GM19240 (cell line): ENCODE measurements around the gene RAX.
"Not testable (repeated sequence)": the region's sequence is repeated elsewhere in the genome, so short reads cannot be mapped to it uniquely, and the experiment has no call there.

Source experiments
- DNase-seq: peaks from one replicate; pipeline ENCODE4 v3.0.0; 2011; ENCODE audit warnings: low spot score; ENCODE audit not compliant: insufficient read length

RAX gene

DNA sequence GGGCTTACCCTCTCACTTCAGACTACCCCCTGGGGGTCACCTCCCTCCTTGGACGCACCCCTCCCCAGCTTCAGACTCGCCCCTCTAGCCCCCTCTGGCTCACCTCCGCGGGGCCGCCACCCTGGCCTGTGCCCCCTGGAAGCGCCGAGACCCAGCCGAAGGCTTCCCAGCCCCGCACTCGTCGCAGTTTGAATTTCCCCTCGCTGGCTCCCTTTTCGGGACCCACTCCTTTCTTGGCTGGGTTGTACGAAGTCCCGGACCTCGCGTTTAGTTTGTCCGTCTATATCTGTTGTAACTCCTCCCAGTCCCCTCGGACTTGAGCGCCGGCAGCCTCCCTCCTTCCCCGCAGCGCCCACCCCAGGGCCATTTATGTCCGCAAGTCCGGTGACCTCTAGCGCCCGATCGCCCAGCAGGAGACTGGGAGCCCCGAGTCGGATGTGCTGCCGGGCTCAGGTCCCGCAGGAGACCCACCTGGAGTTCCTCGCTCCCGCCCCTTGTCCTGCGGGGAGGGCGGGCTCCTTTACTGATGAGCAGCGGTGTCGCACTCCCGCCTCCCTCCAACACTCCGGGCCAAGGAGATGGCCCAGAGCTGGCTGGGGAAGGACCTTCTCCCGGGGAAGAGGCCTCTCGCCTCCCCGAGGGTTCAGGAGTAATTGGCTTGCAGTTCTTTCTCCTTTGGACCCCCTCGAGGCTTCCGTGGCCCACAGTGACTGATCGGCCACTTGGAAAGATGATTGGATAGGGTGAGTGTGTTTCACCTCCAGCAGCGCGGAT, 692 bp upstream of the RAX start:
- DNase-seq: no peak

DNA sequence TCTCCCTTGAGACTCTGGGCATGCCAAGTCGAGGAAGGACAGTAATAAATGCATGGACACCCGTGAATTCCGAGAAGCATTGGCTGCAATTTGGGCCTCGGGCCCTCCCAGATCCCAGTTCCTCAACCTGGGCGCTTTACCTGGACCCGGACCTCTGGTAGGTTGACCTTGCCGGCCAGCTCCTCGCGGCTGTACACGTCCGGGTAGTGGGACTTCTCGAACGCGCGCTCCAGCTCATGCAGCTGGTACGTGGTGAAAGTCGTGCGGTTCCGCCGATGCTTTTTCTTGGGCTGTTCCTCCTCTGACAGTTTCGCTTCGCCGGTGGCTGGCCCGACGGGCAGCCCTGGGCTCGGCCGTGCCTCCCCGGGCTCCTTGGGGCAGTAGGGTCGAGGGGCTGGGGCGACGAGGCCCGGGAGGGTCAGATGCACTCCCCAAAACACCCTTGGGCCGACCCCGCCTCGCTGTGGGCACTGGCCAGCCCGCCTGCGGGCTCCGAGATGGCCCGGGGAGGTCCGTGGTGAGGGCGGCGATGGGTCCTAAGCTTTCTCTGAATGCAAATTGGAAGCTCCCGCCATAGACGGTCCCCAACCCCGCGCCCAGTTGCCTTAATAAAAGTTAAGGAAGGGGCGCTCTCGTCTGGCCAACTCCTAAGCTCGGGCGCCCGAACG, 899 bp downstream of the RAX start:
- no peak for DNase-seq

DNA sequence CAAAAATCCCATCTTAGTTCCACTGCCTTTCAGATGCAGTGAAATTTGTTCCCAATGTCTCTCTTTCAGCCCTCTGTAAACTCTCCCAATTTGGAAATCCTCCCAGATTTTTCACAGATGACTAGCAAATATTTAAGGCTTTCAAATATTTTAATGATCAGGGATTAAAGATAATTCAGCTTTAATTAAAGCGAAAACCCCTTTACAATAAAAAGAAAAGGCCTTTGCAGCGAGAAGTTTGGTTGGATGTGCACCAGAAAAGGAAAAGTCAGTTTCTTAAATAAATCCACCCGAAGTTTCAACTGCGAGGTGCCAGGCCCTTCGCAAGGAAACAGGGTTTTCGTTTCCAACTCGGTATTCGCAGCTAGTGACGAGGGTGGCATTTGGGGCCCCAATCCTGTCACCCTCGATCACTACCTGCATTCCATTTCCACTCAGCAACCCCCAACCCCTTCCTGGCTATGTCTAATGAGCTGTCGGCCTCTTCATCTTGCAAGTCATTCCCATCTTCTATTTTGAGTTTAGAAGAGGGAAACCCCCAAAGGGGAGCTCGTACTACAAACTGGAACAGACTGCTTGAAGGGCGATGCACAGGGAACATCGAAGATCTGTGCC, 1.5 kb downstream of the RAX start:
- DNase-seq: no peak

DNA sequence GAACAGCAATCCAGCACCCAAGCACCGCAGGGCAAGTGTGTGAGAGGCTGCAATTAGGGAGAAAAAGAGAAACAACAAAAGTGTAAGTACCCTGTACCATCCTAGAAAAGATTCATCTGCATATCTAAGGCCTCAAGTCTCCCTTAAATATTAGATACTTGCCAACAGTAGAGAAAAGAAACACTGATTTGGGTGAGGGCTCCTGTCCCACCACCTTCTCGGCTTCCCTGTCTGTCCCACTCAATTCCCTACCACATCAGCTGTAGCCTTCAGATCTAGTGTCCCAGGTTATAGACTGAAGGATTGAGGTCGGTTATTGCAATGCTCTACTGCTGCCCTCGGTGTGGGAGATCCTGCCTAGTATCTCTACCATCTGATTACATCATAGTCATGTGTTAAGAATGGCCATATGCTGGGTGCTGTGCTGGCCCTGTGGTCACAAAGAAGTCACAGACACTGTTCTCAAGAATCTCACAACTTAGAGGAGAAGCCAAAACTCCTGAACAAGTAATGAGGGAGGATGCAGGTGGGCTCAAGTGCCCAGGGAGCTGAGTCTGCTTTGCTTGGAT, 2.5 kb downstream of the RAX start:
- no peak for DNase-seq

DNA sequence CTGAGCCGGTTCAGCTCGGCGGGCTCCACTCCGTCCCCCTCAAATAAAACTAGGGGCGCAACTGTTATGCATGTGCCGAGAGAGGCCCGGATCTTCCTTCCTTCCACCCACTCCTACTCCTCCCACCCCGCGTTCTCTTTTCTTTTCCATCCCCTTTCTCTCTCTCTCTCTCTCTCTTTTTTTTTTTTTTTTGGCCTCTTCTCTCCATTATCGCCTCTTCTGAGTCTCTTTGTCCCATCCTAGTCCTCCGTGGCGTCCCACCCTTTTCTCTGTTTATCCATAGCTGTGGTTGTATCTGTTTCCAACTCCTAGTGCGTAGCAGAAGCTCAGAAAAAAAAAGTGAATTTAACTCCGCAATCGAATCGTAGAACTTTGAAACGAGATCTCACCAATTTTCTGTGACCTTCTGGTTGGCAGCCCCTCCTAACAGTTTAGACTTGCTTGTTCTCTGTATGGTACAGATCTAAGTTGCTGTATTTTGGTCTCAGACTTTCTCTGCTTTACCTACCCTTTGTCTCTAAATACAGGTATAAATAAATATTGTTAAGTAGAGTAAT, 3.6 kb downstream of the RAX start:
- no peak for DNase-seq

DNA sequence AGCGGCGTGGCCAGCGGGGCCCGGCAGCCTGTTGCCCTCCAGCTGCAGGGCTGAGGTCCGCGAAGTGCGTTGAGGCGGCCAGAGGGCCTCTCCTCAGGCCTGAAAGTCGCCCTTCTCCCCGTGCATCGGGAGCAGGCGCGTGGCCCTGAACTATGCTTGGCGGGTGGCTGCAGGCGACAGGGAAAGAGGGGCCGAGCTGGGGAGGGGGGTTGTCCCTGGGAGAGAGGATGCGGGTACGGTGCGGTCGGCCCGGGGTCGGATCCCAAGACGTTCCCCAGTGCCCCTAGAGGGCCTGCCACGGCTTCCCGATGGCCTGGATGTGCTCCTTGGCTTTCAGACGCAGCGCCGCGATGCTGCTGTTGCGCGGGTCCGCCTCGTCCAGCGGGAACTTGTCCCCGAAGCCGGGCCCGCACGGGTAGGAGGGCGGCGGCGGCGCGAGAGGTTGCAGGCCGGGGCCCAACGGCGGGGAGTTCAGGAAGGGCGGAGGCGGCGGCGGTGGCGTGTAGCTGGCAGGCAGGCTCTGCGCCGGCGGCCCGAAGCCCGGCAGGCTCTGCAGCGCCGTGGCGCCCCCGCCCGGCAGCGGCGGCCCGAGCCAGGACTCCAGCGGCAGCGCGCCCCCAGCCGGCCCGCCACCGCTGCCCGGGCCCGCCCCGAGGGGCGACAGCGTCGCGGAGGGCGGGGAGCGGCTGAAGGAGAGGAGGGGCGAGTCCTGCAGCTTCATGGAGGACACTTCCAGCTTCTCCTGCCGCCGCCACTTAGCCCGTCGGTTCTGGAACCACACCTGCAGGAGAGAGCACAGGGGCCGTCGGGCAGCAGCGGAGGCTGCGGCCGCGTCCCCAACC, 4.3 kb downstream of the RAX start:
- DNase-seq: no peak

DNA sequence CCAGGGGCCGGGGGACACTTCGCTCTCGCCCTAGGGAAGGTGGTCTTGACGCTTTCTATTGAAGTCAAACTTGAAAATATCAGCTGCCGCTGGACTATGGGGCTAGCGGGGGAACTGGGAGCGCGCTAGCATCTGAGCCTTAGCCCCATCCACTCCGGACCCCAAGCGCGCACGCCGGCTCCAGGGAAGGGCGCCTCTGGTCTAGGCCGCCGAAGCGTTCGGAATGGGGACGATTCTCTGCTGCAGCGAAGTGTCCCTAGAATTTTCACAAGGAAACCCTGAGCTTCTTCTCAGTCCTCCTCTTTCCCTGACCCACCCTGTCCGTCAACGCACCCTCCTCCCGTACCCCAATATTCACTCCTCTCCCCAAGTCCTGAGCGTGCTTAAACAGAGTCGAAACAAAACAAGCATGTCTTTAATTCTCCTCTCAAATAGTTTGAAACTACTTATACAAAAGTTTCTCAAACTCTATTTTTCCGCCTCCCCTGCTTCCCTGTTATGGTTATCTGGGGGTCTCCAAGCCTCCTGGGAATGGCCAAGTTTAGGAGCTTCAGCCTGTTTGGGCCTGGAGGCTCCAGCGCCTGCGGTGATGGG, 5.0 kb downstream of the RAX start:
- DNase-seq: no peak

DNA sequence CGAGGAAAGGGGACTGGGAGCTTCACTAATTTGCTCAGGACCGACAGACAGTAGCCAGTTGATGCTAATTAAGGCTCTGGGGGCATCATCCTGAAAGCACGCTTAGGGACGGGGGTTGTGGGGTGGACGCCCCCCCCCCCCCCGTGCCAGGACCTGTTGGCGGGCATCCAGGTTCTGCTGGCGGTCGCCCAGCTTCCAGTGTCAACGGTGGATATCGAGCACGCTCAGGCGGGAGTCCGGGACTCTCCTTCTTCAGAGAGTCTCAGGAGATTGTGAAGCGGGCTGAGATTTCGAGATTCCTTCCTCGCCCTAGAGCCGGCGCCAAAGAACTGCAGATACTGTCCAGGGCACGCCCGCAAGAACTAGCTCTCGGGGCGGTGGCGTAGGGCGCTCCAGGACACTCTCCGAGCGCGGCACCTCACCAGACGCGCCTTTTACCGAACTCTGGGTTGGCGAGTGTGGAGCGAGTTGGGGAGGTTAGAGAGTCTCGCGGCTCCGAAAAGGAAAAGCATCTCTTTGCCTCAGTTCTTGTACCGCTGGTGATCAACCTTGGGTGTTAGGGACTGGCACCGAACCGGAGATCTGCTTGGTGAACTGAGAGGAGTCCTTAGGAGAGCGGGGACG, 5.6 kb downstream of the RAX start:
- DNase-seq: no peak

DNA sequence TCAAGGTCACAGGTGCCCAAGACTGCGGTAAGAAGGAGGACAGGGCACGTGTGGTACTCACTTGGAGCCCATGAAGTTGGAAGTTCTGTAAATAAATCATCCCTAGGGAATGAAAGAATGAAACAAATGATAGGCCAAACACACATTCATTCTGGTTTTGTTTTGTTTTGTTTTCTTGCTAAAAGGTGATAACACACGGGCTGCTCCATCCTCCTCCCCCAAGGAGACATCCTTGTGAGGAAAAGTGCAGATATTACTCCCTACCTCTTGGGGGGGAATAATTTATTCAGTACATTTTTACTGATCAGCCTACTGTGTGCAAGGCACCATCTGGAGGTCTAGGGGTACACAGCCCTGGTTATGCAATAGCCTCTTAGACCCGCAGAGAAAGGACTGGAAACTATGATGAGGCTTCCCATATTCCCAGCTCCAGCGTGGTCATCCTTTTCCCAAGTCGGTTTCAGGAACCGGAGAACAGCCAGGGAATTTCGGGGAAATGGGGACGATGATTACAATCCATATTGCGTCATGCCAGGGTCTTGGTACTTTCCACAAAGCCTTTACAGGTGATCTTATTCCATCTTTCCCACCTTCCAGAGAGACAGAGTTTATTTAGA, 6.3 kb downstream of the RAX start:
- no peak for DNase-seq

DNA sequence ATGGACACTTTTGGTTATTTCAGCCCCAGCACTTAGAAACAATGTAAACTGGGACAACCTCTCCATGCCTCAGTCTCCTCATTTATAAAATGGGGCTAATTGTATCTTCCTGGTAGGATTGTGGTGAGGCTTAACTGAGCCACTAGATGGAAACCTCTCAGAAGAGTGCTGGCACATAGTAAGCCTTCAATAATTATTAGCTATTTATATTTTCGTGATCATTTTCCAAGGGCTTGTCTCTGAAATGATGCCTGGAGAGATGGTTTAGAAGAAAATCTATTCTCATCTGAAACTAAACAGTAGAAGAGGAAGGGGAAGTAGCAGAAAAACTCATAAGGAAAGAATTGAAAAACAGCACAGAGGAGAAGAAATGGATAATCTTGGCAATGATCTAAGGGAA, 6.8 kb downstream of the RAX start:
- DNase-seq: no peak

DNA sequence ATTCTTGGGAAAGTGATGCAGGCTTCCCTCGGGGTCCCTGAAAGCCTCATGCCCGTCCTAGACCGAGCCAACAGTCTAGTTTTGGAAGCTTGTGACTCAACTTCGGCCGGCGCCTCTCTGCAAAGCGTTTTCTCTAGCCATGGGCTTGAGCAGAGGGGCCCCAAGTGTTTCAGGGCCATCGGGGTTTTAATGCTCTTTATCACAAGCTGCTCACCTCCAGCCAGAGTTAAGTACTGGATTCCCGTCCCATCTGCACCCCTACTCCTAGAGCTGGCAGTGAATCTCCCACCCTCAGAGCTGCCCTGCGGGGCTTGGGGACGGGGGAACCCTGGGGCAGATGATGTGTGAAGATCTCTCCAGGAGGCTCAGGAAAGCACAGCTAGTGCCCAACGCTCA, 7.3 kb downstream of the RAX start:
- DNase-seq: no peak

DNA sequence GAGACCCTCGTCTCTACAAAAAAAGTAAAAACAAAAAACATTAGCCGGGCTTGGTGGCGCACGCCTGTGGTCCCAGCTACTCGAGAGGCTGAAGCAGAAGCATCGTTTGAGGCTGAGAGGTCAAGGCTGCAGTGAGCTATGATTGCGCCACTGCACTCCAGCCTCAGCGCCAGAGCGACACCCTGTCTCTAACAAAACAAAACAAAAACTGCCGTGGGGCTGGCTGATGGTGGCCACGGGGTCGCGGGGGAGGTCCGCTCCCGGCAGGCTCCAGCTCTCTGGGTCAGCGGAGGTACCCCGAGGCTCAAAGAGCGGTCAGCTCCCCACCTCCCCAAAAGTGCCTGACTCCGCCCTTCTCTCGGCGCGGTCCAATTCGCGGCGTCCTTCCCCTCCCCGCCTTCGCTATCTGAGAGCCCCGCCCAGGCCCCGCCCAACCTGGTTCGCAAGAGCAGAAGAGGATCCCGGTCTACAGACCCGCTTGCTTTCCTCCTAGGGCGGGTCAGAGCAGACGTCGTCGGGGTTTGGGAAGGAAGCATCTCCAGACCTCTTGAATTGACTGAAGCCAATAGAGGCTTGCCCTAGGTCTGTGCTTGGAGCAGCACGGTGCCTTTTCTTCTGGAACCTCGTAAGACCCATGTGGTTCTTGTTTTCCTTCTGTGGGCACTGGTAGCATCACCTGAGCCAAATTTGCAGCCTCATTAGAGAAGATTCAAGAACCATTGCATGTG, 7.8 kb downstream of the RAX start:
- DNase-seq: no peak

DNA sequence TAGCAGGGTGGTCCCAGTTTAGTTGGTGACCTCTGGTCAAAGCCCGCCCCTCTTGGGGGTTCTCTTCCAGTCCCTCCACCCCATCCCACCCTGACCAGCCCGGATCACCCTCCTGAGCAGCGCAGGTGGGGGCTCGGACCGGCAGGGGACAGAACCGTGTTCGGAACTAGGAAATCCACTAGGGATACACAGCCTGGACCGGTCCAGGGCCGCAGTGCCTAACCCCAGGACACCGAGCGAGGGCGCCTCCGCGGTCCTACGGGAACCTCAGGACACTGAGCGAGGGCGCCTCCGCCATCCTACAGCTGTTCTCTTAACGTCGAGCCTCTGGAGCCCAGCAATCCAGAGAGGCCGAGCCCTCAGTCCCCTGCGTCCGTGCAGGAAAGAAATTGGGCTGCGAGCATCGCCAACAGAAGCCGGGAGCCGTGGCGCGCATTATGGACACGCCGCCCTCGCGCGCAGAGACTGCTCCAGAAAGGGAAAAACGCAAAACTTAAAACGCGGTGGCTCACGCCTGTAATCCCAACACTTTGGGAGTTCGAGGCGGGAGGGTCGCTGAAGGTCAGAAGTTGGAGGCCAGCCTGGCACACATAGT, 8.5 kb downstream of the RAX start:
- no peak for DNase-seq

DNA sequence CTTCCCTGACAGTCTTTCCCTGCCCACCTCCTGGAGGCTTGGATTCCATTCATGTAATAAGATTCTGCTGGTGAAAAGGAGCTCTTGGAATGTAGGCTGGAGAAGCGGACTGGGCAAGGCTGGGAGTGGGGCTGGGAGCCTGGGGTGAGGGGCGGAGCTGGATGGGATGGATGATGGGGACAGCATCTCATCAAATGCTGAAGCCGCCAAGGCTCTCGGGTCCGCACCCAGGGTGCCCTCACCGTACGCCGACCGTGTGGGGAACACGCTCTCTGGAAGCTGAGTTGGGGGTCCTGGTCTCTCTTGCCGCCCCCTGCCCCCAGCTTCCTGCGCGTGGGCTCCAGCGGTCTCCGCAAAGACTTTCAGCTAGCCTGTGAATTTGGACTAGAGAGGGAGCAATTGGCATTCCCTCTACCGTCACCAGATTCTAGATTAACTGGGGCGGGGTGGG, 9.1 kb downstream of the RAX start:
- DNase-seq: no peak

DNA sequence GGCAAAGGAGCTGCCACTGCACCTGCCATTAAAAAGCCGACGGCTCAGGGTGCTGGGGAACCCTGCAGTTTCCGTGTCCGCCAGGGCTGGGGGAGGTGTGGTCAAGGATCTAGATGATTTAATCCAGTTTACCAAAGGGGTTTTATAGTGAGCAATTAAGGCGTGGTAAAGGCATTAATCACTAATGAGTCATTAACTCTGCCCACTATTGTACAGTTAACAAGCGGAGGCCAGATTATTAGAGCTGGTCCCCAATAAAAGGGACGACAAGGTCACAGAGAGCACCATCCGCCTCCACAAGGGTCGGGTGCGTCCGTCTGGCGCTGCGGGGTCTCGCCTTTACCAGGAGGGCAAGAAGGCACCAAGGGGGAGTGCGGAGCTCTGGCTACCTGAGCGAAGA, 9.6 kb downstream of the RAX start:
- no peak for DNase-seq

DNA sequence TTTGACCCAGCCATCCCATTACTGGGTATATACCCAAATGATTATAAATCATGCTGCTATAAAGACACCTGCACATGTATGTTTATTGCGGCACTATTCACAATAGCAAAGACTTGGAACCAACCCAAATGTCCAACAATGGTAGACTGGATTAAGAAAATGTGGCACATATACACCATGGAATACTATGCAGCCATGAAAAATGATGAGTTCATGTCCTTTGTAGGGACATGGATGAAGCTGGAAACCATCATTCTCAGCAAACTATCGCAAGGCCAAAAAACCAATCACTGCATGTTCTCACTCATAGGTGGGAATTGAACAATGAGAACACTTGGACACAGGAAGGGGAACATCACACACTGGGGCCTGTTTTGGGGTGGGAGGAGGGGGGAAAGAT, 11.0 kb downstream of the RAX start:
- DNase-seq: not testable (repeated sequence)

DNA sequence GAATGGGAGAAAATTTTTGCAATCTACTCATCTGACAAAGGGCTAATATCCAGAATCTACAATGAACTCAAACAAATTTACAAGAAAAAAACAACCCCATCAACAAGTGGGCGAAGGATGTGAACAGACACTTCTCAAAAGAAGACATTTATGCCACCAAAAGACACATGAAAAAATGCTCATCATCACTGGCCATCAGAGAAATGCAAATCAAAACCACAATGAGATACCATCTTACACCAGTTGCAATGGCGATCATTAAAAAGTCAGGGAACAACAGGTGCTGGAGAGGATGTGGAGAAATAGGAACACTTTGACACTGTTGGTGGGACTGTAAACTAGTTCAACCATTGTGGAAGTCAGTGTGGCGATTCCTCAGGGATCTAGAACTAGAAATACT, 11.4 kb downstream of the RAX start:
- DNase-seq: not testable (repeated sequence)

DNA sequence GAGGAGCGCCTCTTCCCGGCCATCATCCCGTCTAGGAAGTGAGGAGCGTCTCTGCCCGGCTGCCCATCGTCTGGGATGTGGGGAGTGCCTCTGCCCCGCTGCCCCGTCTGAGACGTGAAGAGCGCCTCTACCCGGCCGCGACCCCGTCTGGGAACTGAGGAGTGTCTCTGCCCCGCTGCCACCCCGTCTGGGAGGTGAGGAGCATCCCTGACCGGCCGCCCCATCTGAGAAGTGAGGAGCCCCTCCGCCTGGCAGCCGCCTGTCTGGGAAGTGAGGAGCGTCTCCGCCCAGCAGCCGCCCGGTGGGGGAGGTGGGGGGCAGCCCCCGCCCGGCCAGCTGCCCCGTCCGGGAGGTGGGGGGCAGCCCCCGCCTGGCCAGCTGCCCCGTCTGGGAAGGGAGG, 17.8 kb downstream of the RAX start:
- DNase-seq: not testable (repeated sequence)
